HCT116 (cell line): ENCODE results near the gene CCM2L. TPM values are rescaled to one million over a fixed set of nuclear protein-coding genes. Genes with fewer than 3 reads are reported as not detected.

Experiments used
- total RNA-seq: library from RNA; stranded (reverse); gene quantifications from one replicate; pipeline ENCODE4 v1.2.1, GENCODE V29; 2021; ENCODE audit not compliant: unreplicated experiment

The CCM2L gene
- total RNA-seq, 1 experiment from 2014 or later, result 1.4 TPM

Other genes with a start within 250 kb of the CCM2L start
- gene MYLK2, start 191.1 kb upstream of the CCM2L start, total RNA-seq, result 0.34 TPM
- gene FOXS1, start 164.8 kb upstream of the CCM2L start, total RNA-seq, result not detected
- not detected for gene DUSP15, start 139.9 kb upstream of the CCM2L start, total RNA-seq
- gene TTLL9, start 139.8 kb upstream of the CCM2L start, total RNA-seq, result not detected
- gene PDRG1, start 58.4 kb upstream of the CCM2L start, total RNA-seq, result 18.7 TPM
- gene XKR7, start 42.3 kb upstream of the CCM2L start, total RNA-seq, result not detected
- 0.17 TPM for gene HCK, start 41.8 kb downstream of the CCM2L start, total RNA-seq
- gene TM9SF4, start 99.3 kb downstream of the CCM2L start, total RNA-seq, result 51.2 TPM
- gene PLAGL2, start 197.3 kb downstream of the CCM2L start, total RNA-seq, result 18.3 TPM
- gene POFUT1, start 197.4 kb downstream of the CCM2L start, total RNA-seq, result 34.5 TPM